HG02642 (cell line): ENCODE measurements around the gene ANXA11.

Experiments used
- ATAC-seq: cut with Tn5 transposase; IDR thresholded peaks from one replicate; pipeline ENCODE4 v1.9.1; 2021; ENCODE audit warnings: mild to moderate bottlenecking; ENCODE audit not compliant: unreplicated experiment, poor library complexity

ANXA11 gene

DNA sequence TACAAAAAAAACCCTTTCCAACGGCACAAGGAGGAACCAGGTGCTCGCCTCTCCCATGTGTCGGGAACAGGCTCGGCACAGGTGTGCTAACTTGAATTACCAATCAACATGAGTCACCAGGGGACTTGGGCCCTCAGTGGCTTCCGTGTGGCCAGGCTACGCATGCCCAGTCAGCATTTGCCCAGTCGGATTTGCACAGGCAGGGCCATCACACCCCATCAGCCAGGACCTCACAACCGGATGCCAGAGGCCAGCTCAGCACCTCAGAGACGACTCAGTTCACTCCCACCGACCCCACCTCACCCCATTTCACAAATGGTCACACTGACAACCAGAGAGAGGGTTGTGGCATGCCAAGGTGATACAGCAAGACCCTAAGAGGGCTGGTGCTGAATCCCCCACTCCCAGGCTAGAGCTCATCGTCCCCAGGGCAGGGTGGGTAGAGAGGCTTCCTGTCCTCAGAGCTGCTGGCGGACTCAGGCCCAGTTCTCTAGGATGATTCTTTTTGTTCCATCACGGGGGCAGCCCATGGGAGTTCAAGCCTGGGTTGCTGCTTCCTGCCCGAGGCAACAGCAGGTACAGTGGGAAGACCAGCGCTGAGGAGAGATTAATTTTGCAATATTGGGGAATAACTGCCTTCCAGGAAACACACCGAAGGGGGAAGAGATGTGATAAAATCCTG, 13.6 kb downstream of the ANXA11 start:
- ATAC-seq = no peak

DNA sequence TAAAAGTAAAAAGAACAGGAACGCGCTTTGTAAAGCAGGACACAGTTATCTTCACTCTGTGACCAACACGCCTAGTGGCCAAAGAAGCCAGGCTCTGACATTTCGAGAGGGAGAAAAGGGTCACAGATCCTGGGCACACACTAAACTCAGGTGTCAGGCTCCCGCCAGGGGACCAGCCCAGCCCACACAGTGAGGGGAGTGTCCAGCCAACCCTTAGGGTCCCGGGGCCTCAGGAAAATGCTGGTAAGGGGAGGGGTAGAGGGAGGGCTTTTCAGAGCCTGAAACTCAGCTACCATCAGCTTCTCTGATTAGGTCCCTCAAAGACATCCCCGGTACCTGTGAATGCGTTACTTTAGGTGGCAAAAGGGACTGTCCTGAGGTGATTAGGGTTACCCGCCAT, 16.6 kb downstream of the ANXA11 start:
- no peak for ATAC-seq

DNA sequence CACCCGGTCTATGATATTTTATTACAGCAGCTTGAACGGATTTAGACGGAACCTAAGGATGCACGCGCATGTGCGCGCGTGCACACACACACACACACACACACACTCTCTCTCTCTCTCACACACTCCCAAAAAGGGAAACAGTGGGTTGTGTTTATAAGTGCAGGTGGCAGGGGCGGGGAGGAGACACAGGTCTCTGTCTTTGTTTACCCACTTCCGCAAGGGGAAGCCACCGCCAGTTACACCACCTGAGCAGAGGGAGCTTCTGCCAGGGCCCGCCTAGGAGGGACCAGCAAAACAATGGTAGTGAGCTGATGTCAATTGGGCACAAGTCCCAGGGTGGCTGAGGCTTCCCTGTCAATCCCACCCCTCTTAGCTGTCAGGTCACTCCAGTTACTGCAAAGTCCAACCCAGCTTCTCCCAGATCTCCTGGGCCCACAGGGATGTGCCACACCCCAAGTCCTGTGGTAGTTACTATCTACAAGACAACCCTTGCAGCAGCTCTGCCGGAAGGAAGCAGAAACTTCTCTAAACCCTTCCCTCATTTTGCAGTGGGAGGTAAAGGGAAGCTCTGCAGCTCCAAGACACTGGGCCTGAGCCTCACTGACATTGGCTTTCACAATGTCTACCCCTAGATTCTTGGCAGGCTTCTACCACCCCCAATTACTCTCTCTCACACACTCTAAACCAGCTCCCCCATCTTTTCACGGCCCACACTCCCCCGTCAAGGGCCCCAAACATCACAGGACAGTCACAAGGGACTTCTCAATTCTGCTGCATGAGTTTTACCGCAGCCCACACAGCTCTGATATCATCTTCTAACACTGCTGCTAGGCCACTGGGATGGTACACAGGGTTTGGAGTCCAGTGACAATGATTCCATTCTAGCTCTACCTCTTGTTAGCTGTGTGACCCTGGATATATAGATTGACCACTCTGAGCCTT, 17.6 kb downstream of the ANXA11 start:
- peak; percentile 89 for ATAC-seq

DNA sequence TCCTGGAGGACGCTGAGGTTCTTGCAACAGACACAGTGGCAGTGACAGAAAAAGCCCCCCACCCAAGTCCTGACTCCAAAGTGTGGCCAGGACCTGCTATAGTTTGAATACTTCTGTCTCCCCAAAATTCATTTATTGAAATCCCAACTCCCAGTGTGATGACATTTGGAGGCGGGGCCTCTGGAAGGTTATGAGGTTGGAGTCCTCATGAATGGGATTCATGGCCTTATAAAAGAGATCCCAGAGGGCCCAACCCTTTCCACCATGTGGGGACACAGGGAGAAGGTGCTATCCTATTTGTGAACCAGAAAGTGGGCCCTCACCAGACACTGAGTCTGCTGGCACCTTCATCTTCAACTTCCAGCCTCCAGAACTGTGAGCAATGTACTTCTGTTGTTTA, 18.3 kb downstream of the ANXA11 start:
- no peak for ATAC-seq

DNA sequence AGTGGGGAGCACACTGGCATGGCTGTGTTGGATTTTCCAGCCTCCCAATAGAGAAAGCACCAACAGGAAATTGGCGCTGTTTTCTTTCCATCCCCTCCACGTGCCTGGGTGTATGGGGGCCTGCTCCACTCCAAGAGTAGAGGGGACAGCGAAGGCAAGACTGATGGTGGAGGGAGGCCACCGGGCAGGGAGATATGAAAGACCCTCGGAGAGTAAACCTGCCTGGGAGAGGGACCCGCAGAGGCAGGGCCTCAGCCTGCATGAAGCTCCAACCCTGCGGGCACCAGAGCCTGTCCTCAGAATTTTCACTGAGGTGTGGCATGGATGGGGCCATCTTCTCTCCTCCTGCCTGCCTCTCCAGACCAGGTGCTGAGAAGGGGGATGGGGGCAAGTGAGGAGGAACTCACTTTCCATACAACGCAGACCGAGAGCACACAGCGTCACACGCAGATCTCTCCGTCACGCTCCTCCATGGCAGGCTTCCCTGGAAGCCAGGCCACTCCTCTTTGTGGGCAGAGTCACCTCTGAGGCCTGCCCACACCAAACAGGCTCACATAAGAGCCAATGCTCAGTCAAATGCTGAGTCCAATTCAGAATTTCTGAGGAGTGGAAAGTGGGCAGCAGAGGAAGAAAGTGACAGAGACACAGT, 18.8 kb downstream of the ANXA11 start:
- ATAC-seq = no peak

DNA sequence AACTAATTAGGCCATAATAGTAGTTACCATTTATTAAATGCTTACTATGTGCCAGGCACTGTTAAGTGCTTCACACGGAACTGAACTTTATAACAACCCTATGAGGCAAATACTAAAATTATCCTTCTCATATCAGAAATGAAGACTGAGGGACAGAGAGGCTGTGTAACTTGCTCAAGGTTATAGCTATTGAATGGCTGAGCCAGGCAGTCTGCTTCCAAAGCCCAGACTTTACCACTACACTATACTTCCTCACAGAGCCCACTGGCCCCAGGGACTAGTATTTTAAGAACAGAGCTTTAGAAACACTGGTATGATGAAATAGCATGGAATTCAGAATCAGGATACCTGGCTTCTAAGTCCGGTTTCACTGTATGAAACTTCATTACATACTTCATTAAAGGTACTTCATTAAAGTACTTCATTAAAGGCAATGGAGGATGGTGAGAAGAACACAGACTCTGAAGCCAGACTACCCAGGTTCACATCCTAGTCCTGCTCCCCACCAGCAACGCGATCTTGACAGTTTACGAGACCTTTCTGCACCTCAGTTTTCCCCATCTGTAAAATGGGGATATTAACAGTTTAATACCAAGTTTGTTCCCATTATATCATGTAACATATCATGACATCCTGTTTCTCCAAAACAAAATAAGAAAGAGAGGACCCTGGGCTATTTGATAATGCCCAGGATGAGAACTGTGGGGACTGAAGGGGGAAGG, 19.6 kb downstream of the ANXA11 start:
- ATAC-seq = no peak

DNA sequence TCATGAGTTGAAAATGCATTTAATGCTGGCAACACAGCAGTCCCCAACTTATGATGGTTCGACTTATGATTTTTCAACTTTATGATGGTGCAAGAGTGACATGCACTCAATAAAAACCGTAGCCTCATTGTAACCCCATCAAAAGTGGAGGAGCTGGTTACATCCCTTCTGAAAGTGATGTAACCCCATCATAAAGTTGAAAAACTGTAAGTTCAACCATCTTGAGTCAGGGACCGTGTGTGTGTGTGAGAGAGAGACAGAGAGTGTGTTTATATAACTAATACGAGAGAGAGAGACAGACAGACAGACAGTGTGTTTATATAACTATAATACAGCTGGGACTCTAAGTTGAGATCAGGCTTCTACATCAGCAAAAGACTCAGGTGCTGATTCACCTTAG, 21.0 kb downstream of the ANXA11 start:
- ATAC-seq = no peak

DNA sequence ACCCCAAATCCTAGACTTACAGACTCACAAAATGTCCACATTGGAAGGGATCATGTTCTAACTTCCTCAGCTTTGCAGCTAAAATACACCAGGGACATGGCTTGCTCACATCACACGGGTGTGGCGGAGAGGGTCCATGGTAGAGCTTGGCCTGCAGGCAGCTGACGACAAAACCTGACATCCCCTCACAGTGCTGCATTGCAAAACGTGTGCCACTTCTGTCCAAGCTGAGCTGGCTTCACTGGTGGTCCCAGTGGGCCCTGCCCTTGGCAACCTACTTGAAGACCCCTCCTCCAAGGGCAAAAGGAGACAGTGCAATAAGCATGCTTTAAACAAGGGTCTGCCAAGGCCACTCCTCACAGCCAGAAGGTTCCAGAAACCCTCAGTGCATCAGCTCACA, 21.9 kb downstream of the ANXA11 start:
- ATAC-seq = no peak

DNA sequence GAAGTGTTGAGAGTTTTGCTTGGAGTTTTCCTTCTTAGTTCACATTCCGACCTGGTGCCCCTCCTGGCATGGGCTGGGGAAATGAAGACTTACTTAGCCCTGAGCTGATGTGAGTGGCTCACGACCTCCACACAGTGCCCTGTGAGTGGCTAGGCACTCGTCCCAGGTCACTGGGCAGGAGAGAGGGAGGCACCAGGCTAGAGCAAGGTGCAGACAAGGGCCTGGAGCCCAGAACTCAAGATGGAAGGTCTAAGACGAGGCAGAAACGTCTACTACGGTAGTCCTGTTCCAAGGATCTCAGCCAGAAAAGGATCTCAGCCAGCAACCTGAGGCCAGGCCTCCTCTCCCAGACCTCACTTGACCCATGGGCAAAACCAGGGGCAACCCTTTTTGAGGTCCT, 22.4 kb downstream of the ANXA11 start:
- ATAC-seq = no peak

DNA sequence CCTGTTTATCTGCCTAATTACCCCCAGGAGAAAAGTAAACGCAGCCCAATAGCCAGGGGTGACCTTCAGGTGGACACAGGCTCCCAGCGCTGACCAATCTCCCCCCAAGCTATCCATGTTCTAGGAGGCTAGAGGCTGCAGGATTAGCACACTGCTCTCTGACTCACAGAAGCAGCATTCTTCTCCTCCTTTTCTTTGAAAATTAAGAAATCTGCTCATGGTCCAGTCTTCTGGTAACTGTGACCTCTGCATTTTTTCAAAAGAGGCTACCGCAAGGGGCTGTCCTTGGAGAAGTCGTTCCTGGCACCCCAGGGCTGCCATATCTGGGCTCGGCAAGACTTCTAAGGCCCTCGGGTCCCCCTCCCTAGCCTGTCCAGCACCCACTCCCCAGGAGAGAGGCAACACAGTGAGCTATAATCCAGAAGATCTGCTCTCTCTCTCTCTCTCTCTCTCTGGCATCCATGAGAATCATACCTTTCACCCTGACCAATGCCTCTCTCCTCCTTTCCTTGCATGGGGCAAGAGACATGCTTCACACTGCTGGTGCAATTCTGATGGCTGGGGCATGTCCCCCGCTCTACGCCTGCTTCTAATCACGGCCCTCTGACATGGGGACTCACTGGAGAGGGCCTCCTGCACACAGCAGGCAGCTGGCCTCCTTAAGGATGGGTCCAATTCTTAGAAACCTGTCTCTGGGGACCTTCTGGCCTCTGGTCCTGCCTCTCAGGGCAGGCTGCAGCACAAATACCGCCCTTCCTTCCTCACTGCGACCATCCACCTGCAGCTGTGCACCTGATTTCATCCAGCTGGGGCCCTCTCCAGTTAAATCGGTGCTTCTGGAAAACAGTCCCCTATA, 27.3 kb downstream of the ANXA11 start:
- no peak for ATAC-seq

DNA sequence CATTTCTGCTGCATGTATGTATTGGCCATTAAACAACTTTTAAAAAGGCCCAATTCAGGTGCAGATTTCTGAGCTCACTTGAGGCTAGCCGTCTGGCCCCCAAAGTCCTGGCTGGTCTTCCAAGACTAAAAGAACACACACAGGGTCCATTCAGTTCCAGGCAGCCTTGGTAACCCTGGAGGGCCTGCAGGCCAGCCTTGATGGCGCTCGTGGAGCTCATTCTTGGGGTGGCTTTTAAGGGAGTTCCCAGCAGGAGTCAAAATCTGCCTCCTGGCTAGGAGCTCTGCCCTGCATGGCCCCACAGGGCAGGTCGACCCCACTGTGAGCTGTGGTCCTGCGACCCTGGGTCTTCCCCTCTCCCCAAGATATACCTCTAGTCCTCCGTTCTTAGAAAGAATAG, 28.8 kb downstream of the ANXA11 start:
- no peak for ATAC-seq

DNA sequence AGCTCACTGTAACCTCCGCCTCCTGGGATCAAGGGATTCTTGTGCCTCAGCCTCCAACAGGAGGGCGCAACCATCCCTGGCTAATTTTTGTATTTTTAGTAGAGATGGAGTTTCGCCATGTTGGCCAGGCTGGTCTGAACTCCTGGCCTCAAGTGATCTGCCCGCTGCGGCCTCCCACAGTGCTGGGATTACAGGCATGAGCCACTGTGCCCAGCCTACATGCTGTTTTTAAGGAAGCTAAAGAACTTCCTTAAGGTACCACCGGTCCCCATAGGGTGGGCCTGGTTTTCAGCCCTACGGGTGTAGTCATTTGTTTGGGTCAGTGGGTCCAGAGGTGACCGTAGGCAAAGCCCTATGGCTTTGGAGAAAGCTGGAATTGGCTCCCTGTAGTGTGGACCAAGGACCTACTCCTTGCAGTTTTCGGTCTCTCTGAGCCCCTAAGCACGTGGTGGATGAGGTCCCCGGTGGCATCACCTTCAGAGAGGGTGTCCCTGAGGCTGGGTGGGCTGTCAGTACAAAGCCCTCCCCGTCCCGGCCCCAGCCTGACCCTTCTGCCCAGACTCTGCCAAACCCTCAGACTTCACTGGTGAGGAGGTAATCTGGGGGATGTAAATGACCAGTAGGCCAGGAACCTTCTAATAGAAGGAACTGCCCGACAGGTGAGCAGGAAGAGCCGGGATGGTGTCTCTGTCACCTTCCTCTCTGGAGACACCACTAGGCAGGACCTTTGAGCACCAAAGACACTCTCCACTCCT, 30.5 kb downstream of the ANXA11 start:
- no peak for ATAC-seq

DNA sequence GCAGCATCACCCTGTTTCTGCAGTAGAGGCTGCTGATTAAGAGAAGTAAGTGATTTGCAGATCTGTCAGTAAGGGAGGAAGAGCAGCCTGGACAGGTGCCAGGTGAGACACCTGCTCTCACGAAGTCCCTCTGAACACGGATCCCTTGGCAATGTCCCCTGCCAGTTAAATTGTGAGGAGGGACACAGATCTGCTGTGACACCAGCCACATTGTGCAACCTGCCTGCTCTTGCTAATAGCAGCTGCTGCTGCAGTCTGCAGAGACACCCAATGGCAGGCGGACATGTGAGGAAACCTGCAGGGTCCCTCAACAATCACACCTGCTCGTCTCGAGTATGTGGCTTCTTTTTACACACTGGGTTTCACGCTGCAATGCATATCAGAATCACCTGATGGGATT, 31.9 kb downstream of the ANXA11 start:
- ATAC-seq = no peak

DNA sequence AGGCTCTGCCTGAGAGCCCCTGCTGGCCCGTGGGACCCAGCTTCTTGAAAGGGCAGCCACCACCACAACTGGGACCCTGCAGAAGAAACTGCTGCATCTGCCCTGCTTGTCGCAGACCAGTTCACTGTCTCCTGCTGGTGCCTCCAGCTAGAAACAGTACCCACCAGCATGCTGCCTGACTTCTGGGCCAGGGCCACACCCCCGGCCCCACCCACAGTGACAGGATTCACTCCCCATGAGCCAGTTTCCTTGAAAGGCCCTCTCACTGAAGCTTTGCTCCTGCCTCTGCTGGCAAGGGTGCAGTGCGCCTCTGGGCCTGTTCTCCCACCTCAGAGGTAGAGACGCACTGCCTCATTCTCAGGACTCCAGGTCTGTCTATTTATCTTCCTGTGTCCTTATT, 32.4 kb downstream of the ANXA11 start:
- no peak for ATAC-seq

DNA sequence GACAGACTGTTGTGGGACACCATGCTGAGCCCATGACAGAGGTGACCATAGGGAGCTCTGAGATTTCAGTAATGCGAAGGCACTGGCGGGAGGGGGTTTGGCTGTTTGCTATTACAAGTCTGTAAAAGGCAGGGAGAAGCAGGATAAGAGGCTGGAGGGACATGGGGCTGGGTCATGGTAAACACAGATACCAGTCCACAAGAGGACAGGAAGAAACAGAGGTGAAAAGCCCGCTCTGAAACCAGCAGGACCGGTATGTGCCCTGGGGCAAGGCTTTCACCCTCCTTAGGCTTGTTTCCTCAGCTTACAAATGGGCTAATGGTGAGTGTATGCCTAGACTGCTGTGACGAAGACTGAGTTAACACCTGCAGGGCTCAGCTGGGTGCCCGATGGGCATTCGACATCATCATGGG, 34.1 kb downstream of the ANXA11 start:
- no peak for ATAC-seq

DNA sequence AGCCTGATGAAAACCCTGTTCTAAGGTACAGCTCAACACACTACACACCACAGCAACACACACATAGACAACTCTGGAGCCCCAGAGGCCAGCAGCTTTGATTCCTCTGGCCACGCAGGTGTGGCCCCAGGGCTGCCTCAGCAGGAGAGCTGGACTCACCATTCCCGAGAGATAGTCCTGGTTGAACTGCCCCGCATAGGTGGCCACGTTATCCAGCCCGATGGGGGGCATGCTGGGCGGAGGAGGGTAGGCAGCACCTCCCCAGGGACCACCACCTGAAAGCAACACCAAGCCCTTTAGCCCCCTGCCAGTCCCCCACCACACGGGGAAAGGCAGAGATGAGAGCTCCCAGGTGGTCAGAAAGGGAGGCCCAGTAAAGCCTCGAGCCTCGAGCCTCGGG, 34.7 kb downstream of the ANXA11 start:
- ATAC-seq = no peak

DNA sequence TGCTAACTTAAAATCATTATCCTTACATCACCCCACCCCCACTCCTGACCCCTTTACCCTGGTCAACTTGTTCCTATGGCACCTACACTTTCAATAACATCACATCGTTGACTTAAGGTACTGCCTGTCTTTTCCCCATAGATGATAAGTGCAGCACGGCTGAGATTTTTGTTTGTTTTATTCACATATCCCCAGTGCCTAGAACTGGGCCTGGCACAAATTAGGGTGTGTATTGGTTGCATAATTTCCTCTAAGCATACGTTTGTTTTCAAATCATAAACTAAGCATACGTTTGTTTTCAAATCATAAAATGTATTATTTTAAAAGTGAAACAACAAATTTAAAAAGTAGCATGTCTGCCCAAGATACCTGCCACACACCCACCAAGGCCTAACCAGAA, 35.3 kb downstream of the ANXA11 start:
- no peak for ATAC-seq

DNA sequence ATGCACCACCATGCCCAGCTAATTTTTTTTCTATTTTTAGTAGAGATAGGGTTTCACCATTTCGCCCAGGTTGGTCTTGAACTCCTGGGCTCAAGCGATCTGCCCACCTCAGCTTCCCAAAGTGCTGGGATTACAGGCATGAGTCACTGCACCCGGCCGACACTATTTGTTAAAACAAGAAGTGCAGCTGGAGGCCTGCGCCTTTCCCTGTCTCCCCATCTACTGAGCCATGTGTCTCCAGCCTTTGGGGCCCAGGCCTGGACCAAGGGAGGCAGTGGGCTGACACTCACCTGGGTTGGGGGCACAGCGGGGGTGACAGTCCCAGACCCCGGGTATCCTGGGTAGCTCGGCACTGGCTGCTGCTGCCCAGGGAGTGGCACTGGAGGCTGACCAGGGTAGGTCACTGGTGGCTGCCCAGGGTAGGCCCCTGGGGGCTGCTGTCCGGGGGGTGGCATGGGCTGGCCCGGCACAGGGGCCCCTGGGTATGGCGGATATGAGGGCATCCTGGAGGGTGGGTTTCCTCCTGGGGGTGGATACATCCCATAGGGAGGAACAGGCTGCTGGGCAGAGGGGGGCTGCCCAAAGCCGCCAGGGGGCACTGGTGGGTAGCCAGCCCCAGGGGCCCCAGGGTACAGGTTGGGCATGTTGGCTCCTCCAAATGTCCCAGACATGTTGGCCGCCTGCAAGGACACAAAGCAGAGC, 36.5 kb downstream of the ANXA11 start:
- peak; percentile 45 for ATAC-seq

DNA sequence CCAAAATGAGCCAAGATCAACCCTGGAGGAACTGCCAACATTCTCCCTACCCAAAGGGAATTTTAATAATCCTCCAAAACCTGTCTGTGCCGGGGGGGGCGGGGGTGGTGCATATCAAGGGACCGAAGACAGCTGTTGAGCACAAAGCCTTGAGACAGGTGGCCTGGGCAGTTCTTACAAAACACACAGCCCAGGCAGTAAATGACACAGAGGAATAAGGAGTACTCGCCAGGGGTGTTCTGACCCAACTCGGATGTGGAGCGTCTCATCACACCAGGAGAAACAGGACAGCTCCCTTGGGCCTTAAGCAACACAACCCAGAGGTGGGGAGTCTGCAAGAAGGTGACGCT, 37.2 kb downstream of the ANXA11 start:
- no peak for ATAC-seq
